Left lung (tissue), 10 donors: ENCODE measurements around the gene CTDSPL. TPM values are rescaled to one million over a fixed set of nuclear protein-coding genes. Genes with fewer than 3 reads are reported as not detected.
A peak's percentile ranks its signal among the peaks of the same experiment; 100 is the strongest.

Experiments
- ATAC-seq: fragments of 200-7000 bp; cut with Tn5 transposase; one replicate; pipeline ENCODE4 v1.9.1; 2020; ENCODE audit warnings: moderate library complexity
- DNase-seq, 4 donors: peaks; one replicate each; pipeline ENCODE4 v3.0.0-alpha.2; 2013 to 2020
- H3K27ac ChIP-seq, 2 donors: fragments of 200-600 bp; sonication (generic) in 1 of 2; one replicate each; pipeline versions ENCODE4 v1.5.0 to v1.8.0; 2020 to 2021
- H3K27me3 ChIP-seq, 2 donors: fragments of 200-600 bp; sonication (generic) in 1 of 2; one replicate each; pipeline versions ENCODE4 v1.5.0 to v1.8.0; 2020 to 2021
- H3K36me3 ChIP-seq, 2 donors: fragments of 200-600 bp; sonication (generic) in 1 of 2; one replicate each; pipeline versions ENCODE4 v1.5.0 to v1.8.0; 2020 to 2021
- H3K4me1 ChIP-seq, 2 donors: fragments of 200-600 bp; one replicate each; pipeline ENCODE4 v1.8.0; 2021
- H3K4me3 ChIP-seq, 2 donors: fragments of 200-600 bp; sonication (generic) in 1 of 2; one replicate each; pipeline versions ENCODE4 v1.5.0 to v1.8.0; 2020 to 2021; ENCODE audit warnings: mild to moderate bottlenecking in 1 of 2
- H3K9me3 ChIP-seq, 2 donors: fragments of 200-600 bp; sonication (generic) in 1 of 2; one replicate each; pipeline versions ENCODE4 v1.5.0 to v1.8.0; 2020 to 2021
- CTCF ChIP-seq, 2 donors: fragments of 200-600 bp; sonication (generic) in 1 of 2; IDR thresholded peaks; one replicate each; pipeline versions ENCODE4 v1.5.0 to v1.8.0; 2021; ENCODE audit warnings: antibody characterized with exemption in 2 of 2
- intact Hi-C, 2 donors: fragments of 100-400 bp; cut with DNase I; formaldehyde crosslinking; loops; one replicate each; pipeline versions ENCODE4 v1.11.2 to v1.14.2; 2022
- polyA plus RNA-seq, 6 donors: library from polyadenylated mRNA; unstranded; fragments of 120-200 nt; gene quantifications; one replicate each; pipeline ENCODE4 v1.2.1, GENCODE V29; 2013; ENCODE audit not compliant: insufficient read length in 6 of 6
- total RNA-seq, 2 donors: library from RNA; stranded (reverse); fragmentation: NEBNext Ultra II Directional; extraction: Animal tissue kit (Norgen Biotek cat#: 25700); gene quantifications; one replicate each; pipeline ENCODE4 v1.2.1, GENCODE V29; 2021
- donor health status: DM: no; HTN: yes; CAD: no.
- donor health status: DM: no; HTN: no; CAD: no.

CTDSPL gene
- total and polyA plus RNA-seq, 8 donors, result 46.9 to 122 (median 115) TPM

DNA sequence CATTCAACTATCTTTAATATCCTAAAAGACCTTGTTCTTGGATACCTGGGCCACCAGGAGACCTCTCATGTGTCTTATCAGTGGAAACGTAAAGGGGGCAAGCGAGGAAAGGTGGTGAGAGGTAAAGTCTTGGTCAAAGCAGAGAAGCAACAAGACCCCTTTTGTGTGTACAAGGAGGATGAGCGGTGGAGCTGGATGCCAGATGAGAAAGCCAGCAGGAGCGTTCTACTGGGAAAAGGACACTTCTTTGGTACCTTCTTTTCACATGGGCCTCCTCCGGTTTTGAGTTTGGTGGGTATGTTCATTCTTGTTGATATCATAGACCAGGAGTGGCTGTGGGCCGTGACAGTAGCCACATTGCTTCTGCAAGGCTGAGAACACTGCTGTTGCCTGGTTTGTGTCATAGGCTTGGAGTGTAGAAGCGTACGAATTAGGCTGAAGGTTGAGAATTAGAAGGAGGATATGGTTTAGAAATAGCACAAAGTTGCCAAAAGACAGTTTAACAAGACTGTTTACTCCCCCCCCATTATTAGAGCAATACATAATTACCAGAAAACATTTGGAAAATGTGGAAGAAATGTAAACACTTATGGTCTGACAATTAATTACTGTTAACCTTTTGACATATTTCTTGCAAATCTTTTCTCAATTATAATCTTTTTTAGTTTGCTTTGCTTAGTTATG, 82.1 kb downstream of the CTDSPL start:
- no peak overlapping the region for H3K4me3 ChIP-seq
- H3K4me1 ChIP-seq, result peaks cover 16 to 59% of the 10 kb centered on the region in 2 donors
- ATAC-seq, result no peak
- DNase-seq, result peak in 2 of 4 donors; percentile 56 to 68
- intact Hi-C loops, result no loop called here
- H3K9me3 ChIP-seq, result no peaks in the 10 kb centered on the region
- H3K27me3 ChIP-seq, result no peaks in the 10 kb centered on the region
- TF ChIP-seq CTCF (IDR thresholded peaks at IDR 0.05), result no peak
- peak overlapping the region in 1 of 2 donors; percentile 43 for H3K27ac ChIP-seq
- no peaks in the 10 kb centered on the region for H3K36me3 ChIP-seq

DNA sequence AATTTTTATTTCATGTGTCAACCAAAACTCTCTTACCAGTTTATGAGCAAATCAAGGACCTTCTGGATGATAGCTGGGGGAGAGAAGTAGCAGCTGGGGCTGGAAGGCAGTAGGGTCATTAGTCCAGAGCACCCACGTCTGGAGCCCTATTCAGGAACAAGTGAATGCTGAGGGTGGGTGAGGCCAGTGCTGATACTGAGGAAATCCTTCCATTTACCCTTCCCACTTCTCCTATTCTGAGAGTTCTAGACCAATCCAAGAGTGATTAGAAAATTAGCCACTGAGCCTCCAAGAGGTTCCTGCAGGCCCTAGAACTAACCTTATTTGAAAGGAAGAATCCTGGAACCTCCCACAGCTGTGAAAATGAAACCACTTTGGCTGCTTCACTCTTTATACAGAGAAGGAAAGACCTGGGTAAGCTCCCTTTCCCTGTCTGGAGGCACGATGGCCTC, 82.7 kb downstream of the CTDSPL start:
- no peak for TF ChIP-seq CTCF (IDR thresholded peaks at IDR 0.05)
- Histone ChIP-seq H3K36me3 (no peaks in the 10 kb centered on the region), H3K4me3 (no peak overlapping the region), H3K27ac (peak overlapping the region in 1 of 2 donors; percentile 43), H3K4me1 (peaks cover 17 to 59% of the 10 kb centered on the region in 2 donors), H3K9me3 (no peaks in the 10 kb centered on the region), H3K27me3 (no peaks in the 10 kb centered on the region)
- intact Hi-C loops, result no loop called here
- DNase-seq (peak in 2 of 4 donors; percentile 50 to 55), ATAC-seq (no peak)

DNA sequence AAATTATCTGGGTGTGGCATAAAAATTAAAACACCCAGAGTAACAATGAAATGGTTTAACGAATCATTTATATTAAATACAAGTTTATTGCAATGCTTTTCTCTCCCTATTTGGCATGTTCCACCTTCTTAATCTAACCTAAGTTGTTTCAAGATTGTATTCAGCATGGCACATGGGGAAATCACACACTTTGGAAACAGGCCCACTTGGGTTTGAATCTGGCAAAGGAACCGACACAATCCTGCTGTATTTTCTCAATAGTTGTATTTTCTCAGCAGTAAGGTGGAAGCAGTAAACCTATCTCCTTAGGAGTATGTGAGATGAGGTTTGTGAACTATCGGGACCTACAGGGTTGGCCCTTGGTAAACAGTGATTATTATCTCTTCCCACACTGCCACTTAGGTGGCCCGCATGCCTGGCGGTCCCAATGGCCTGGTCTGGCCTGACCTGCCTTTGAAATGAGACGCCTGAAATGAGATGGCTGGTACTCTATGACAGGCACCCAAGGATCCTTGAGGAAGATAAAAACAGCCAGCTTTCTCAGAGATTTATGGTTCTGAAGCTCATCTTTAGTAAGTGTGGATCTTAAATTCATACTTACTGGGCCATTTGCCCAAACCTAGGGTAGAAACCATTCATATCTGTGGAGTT, 83.6 kb downstream of the CTDSPL start:
- H3K27me3 ChIP-seq, result no peaks in the 10 kb centered on the region
- DNase-seq, result no peak
- H3K9me3 ChIP-seq, result no peaks in the 10 kb centered on the region
- H3K4me3 ChIP-seq, result no peak overlapping the region
- H3K36me3 ChIP-seq, result no peaks in the 10 kb centered on the region
- H3K27ac ChIP-seq, result peak overlapping the region; percentile 43 to 54
- no peak for TF ChIP-seq CTCF (IDR thresholded peaks at IDR 0.05)
- intact Hi-C loops, result no loop called here
- peaks cover 26 to 59% of the 10 kb centered on the region in 2 donors for H3K4me1 ChIP-seq
- peak; percentile 7 for ATAC-seq

- no peaks in the 10 kb centered on the region for H3K9me3 ChIP-seq
- TF ChIP-seq CTCF (IDR thresholded peaks at IDR 0.05), result no peak
- H3K4me3 ChIP-seq, result no peak overlapping the region
- ATAC-seq, result peak; percentile 70
- no peaks in the 10 kb centered on the region for H3K36me3 ChIP-seq
- peak; percentile 53 to 83 (median 63) for DNase-seq
- no peaks in the 10 kb centered on the region for H3K27me3 ChIP-seq
- H3K27ac ChIP-seq, result peak overlapping the region; percentile 43 to 54
- intact Hi-C loops, result no loop called here
- peaks cover 26 to 56% of the 10 kb centered on the region in 2 donors for H3K4me1 ChIP-seq
Measured at GRCh38 chr3:37945807-37946530, 84.3 kb downstream of the CTDSPL start.

- Histone ChIP-seq H3K4me1 (peaks cover 26 to 50% of the 10 kb centered on the region in 2 donors), H3K9me3 (no peaks in the 10 kb centered on the region), H3K36me3 (no peaks in the 10 kb centered on the region), H3K4me3 (no peak overlapping the region), H3K27ac (peak overlapping the region; percentile 43 to 54), H3K27me3 (no peaks in the 10 kb centered on the region)
- TF ChIP-seq CTCF (IDR thresholded peaks at IDR 0.05), result no peak
- DNase-seq (no peak), ATAC-seq (no peak)
- intact Hi-C loops, result no loop called here
Measured at GRCh38 chr3:37946531-37946889, 84.8 kb downstream of the CTDSPL start.
